Colonic mucosa (tissue), 4 donors: ENCODE data around the gene PPIL6. TPM values are rescaled to one million over a fixed set of nuclear protein-coding genes. Genes with fewer than 3 reads are reported as not detected.

Source experiments
- DNase-seq: peaks from one replicate; pipeline ENCODE4 v3.0.0-alpha.2; 2020
- H3K27ac ChIP-seq: fragments of 200-600 bp; one replicate; pipeline ENCODE4 v1.8.0; 2021
- H3K27me3 ChIP-seq: fragments of 200-600 bp; one replicate; pipeline ENCODE4 v1.8.0; 2021
- H3K36me3 ChIP-seq: fragments of 200-600 bp; one replicate; pipeline ENCODE4 v1.8.0; 2021
- H3K4me1 ChIP-seq: fragments of 200-600 bp; one replicate; pipeline ENCODE4 v1.8.0; 2021; ENCODE audit warnings: mild to moderate bottlenecking
- H3K4me3 ChIP-seq: fragments of 200-600 bp; one replicate; pipeline ENCODE4 v1.8.0; 2021
- H3K9ac ChIP-seq, 2 donors: one replicate each; pipeline ENCODE4 v1.7.0; 2013; ENCODE audit warnings: control low read depth in 2 of 2, low read depth in 2 of 2, low read length in 2 of 2
- H3K9me3 ChIP-seq: fragments of 200-600 bp; one replicate; pipeline ENCODE4 v1.8.0; 2021
- CTCF ChIP-seq: fragments of 200-600 bp; IDR thresholded peaks from one replicate; pipeline ENCODE4 v1.8.0; 2022; ENCODE audit warnings: antibody characterized with exemption, mild to moderate bottlenecking
- intact Hi-C: fragments of 100-400 bp; cut with DNase I; formaldehyde crosslinking; loops from one replicate; pipeline ENCODE4 v1.14.1; 2022
- total RNA-seq, 2 donors: library from RNA; stranded (reverse); fragmentation: NEBNext Ultra II Directional in 1 of 2; extraction: Animal tissue kit (Norgen Biotek cat#: 25700) in 1 of 2; gene quantifications; one replicate each; pipeline ENCODE4 v1.2.1, GENCODE V29; 2021
- donor health status: healthy.
- donor health status: DM: no; HTN: no; CAD: no.
- donor health status: DM: no; HTN: no; CAD: no.

Gene PPIL6
- total RNA-seq, 2 donors from 2014 or later = 0.91 to 1.5 TPM

GRCh38 chr6:109447087-109447486, 6.7 kb upstream of the PPIL6 start:
- Histone ChIP-seq H3K9ac (no peak overlapping the region), H3K4me3 (no peak overlapping the region), H3K36me3 (peaks cover 4% of the 10 kb centered on the region), H3K4me1 (peaks cover under 1% of the 10 kb centered on the region), H3K9me3 (no peaks in the 10 kb centered on the region), H3K27me3 (no peaks in the 10 kb centered on the region), H3K27ac (no peak overlapping the region)
- no peak for TF ChIP-seq CTCF
- no peak for DNase-seq
- intact Hi-C loops = loop anchor here (5.0 kb wide), 1 partner anchor 240 kb away; no protein-coding TSS in a partner anchor

GRCh38 chr6:109446541-109446940, 6.1 kb upstream of the PPIL6 start:
- H3K9ac ChIP-seq = no peak overlapping the region
- H3K4me1 ChIP-seq = peaks cover 6% of the 10 kb centered on the region
- no peaks in the 10 kb centered on the region for H3K27me3 ChIP-seq
- no peak for DNase-seq
- no peak overlapping the region for H3K27ac ChIP-seq
- intact Hi-C loops = loop anchor here (5.0 kb wide), 1 partner anchor 241 kb away; no protein-coding TSS in a partner anchor
- no peak for TF ChIP-seq CTCF
- H3K4me3 ChIP-seq = no peak overlapping the region
- H3K36me3 ChIP-seq = peaks cover 4% of the 10 kb centered on the region
- no peaks in the 10 kb centered on the region for H3K9me3 ChIP-seq

GRCh38 chr6:109446072-109446471, 5.6 kb upstream of the PPIL6 start:
- no peaks in the 10 kb centered on the region for H3K9me3 ChIP-seq
- peak; percentile 68 for DNase-seq
- no peaks in the 10 kb centered on the region for H3K27me3 ChIP-seq
- no peak overlapping the region for H3K4me3 ChIP-seq
- peaks cover 4% of the 10 kb centered on the region for H3K36me3 ChIP-seq
- no peak for TF ChIP-seq CTCF
- no peak overlapping the region for H3K9ac ChIP-seq
- intact Hi-C loops = loop anchor here (5.0 kb wide), 1 partner anchor 241 kb away; no protein-coding TSS in a partner anchor
- no peak overlapping the region for H3K27ac ChIP-seq
- H3K4me1 ChIP-seq = peaks cover 7% of the 10 kb centered on the region

GRCh38 chr6:109445382-109445781, 5.0 kb upstream of the PPIL6 start:
- Histone ChIP-seq H3K4me3 (no peak overlapping the region), H3K27me3 (no peaks in the 10 kb centered on the region), H3K9ac (no peak overlapping the region), H3K4me1 (peaks cover 7% of the 10 kb centered on the region), H3K27ac (no peak overlapping the region), H3K9me3 (no peaks in the 10 kb centered on the region), H3K36me3 (peaks cover 4% of the 10 kb centered on the region)
- intact Hi-C loops = loop anchor here (5.0 kb wide), 1 partner anchor 242 kb away; no protein-coding TSS in a partner anchor
- DNase-seq = no peak
- no peak for TF ChIP-seq CTCF

- H3K4me3 ChIP-seq = no peak overlapping the region
- H3K27me3 ChIP-seq = no peaks in the 10 kb centered on the region
- no peak overlapping the region for H3K9ac ChIP-seq
- peaks cover 7% of the 10 kb centered on the region for H3K4me1 ChIP-seq
- TF ChIP-seq CTCF = no peak
- H3K27ac ChIP-seq = no peak overlapping the region
- no peaks in the 10 kb centered on the region for H3K9me3 ChIP-seq
- DNase-seq = no peak
- H3K36me3 ChIP-seq = peaks cover 4% of the 10 kb centered on the region
- intact Hi-C loops = no loop called here
These were observed 3.1 kb upstream of the PPIL6 start for GRCh38 chr6:109443425-109443950.
